ENCODE measurements around the gene NUAK1. TPM values are rescaled to one million over a fixed set of nuclear protein-coding genes. Genes with fewer than 3 reads are reported as not detected.

Gene NUAK1
- total RNA-seq, 1 experiment from 2014 or later, result 14.3 TPM

DNA sequence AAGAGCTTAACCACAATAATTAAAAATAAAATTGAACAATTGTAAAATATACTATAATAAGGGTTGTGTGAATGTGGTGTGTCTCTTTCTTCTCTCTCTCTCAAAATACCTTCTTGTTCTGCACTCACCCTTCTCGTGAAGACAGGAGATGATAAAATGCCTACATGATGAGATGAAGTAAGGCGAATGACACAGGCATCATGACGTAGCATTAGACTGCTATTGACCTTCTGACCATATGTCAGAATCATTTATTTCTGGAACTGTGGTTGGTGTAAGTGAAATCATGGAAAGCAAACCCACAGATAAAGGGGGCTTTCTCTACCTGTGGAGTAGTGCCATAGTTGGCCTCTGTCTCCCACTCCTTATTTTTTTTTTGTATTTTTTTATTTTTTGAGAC, 37.8 kb upstream of the NUAK1 start:
- Mint-ChIP-seq H3K27me3 (ENCODE audit: unreplicated experiment) (peaks cover 30% of the 10 kb centered on the region), H3K36me3 (ENCODE audit: insufficient read depth, unreplicated experiment) (no peaks in the 10 kb centered on the region), H3K27ac (ENCODE audit: unreplicated experiment) (no peak overlapping the region), H3K4me3 (ENCODE audit: low read depth, unreplicated experiment) (no peak overlapping the region), H3K4me1 (ENCODE audit: low read depth, unreplicated experiment) (no peaks in the 10 kb centered on the region), H3K9me3 (ENCODE audit: low read depth, unreplicated experiment) (no peaks in the 10 kb centered on the region)
- CTCF ChIA-PET, result interaction anchor here (1.2 kb wide), 1 partner anchor 10 kb away, joined by 5 read pairs; no protein-coding TSS in a partner anchor
- DNase-seq, result no peak
- intact Hi-C loops (cut with micrococcal nuclease; ENCODE audit: unreplicated experiment), result no loop called here
- TF ChIP-seq, protein P1, sequence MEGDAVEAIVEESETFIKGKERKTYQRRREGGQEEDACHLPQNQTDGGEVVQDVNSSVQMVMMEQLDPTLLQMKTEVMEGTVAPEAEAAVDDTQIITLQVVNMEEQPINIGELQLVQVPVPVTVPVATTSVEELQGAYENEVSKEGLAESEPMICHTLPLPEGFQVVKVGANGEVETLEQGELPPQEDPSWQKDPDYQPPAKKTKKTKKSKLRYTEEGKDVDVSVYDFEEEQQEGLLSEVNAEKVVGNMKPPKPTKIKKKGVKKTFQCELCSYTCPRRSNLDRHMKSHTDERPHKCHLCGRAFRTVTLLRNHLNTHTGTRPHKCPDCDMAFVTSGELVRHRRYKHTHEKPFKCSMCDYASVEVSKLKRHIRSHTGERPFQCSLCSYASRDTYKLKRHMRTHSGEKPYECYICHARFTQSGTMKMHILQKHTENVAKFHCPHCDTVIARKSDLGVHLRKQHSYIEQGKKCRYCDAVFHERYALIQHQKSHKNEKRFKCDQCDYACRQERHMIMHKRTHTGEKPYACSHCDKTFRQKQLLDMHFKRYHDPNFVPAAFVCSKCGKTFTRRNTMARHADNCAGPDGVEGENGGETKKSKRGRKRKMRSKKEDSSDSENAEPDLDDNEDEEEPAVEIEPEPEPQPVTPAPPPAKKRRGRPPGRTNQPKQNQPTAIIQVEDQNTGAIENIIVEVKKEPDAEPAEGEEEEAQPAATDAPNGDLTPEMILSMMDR (IDR thresholded peaks at IDR 0.05; ENCODE audit: unreplicated experiment), result no peak
- BruUV-seq (replicated peaks), result no TSS peak

DNA sequence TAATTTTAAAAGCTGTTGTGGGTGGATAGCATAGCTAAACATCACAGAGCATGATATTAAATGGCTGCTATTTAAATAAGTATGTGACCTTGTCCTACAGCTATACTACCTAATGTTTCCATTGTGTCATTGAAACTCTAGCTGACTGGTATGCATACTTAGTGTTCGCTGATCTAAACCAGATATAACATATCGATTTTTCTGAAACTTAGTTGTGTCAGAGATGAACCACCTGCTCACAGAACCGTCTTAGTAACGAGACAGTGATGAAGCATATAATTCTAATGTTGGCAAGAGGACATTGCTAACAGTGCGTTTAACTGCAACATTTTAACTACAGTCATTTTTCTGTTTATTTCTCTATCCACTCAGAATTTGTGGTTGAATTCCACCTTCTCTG, 36.1 kb upstream of the NUAK1 start:
- H3K4me1 Mint-ChIP-seq (ENCODE audit: low read depth, unreplicated experiment), result no peaks in the 10 kb centered on the region
- CTCF ChIA-PET, result no interaction called here
- H3K36me3 Mint-ChIP-seq (ENCODE audit: insufficient read depth, unreplicated experiment), result no peaks in the 10 kb centered on the region
- intact Hi-C loops (cut with micrococcal nuclease; ENCODE audit: unreplicated experiment), result no loop called here
- H3K27me3 Mint-ChIP-seq (ENCODE audit: unreplicated experiment), result peaks cover 47% of the 10 kb centered on the region
- H3K27ac Mint-ChIP-seq (ENCODE audit: unreplicated experiment), result no peak overlapping the region
- no peaks in the 10 kb centered on the region for H3K9me3 Mint-ChIP-seq (ENCODE audit: low read depth, unreplicated experiment)
- H3K4me3 Mint-ChIP-seq (ENCODE audit: low read depth, unreplicated experiment), result no peak overlapping the region
- TF ChIP-seq, protein P1 (IDR thresholded peaks at IDR 0.05; ENCODE audit: unreplicated experiment), result no peak
- no TSS peak for BruUV-seq (replicated peaks)
- DNase-seq, result no peak

DNA sequence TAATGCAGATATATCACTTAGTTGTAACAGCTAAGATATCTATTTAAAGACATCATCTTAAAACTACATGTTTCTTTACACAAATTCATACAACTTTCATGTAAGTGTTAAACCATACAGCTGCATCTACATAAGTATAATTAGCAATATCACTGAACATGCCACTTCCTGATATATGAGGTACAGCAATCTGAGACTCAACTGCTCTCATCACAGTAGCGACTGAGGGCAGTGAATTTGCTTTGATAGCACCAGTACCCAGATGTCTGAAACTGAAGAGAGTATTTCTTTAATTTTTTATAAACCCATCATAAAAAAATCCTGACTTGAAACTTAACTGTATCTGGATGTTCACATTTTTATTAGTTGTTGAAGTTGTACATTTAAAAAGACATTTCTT, 34.7 kb upstream of the NUAK1 start:
- Mint-ChIP-seq H3K4me1 (ENCODE audit: low read depth, unreplicated experiment) (no peaks in the 10 kb centered on the region), H3K27ac (ENCODE audit: unreplicated experiment) (no peak overlapping the region), H3K4me3 (ENCODE audit: low read depth, unreplicated experiment) (no peak overlapping the region), H3K27me3 (ENCODE audit: unreplicated experiment) (peaks cover 61% of the 10 kb centered on the region), H3K9me3 (ENCODE audit: low read depth, unreplicated experiment) (no peaks in the 10 kb centered on the region), H3K36me3 (ENCODE audit: insufficient read depth, unreplicated experiment) (no peaks in the 10 kb centered on the region)
- TF ChIP-seq, protein P1 (IDR thresholded peaks at IDR 0.05; ENCODE audit: unreplicated experiment), result no peak
- DNase-seq, result no peak
- CTCF ChIA-PET, result no interaction called here
- BruUV-seq (replicated peaks), result no TSS peak
- intact Hi-C loops (cut with micrococcal nuclease; ENCODE audit: unreplicated experiment), result no loop called here

DNA sequence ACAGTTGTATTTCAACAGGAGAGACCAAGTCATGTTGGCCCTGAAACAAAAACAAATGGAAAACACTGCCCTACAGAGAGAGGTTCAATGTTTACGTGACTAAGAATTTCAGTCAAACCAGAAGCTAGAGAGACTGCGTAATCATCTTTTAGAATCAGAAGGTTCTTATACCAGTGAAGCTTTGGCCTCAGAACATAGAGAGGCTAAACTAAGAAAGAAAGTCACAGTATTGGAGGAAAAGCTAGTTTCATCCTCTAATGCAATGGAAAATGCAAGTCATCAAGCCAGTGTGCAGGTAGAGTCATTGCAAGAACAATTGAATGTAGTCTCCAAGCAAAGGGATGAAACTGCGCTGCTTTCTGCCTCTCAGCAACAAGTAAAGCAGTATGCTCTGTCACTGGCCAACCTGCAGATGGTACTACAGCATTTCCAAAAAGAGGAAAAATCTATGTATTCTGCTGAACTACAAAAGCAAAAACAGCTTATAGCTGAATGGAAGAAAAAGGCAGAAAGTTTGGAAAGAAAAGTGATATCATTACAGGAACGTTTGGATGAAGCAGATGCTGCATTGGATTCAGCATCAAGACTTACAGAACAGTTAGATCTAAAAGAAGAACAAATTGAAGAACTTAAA, 32.5 kb upstream of the NUAK1 start:
- intact Hi-C loops (cut with micrococcal nuclease; ENCODE audit: unreplicated experiment), result no loop called here

More for the DNA sequence above, 32.5 kb upstream of the NUAK1 start:
- TF ChIP-seq, protein P1 (IDR thresholded peaks at IDR 0.05; ENCODE audit: unreplicated experiment), result no peak
- BruUV-seq (replicated peaks), result no TSS peak
- Mint-ChIP-seq H3K36me3 (ENCODE audit: insufficient read depth, unreplicated experiment) (no peaks in the 10 kb centered on the region), H3K4me1 (ENCODE audit: low read depth, unreplicated experiment) (no peaks in the 10 kb centered on the region), H3K27ac (ENCODE audit: unreplicated experiment) (no peak overlapping the region), H3K27me3 (ENCODE audit: unreplicated experiment) (peaks cover 71% of the 10 kb centered on the region), H3K9me3 (ENCODE audit: low read depth, unreplicated experiment) (no peaks in the 10 kb centered on the region), H3K4me3 (ENCODE audit: low read depth, unreplicated experiment) (no peak overlapping the region)
- DNase-seq, result no peak
- CTCF ChIA-PET, result interaction anchor here (0.6 kb wide), 1 partner anchor 727 kb away, joined by 3 read pairs; no protein-coding TSS in a partner anchor

All from Calu3 (cell line).